Upper lobe of right lung (tissue), 1 donor: ENCODE results near the gene PLCE1. TPM values are rescaled to one million over a fixed set of nuclear protein-coding genes. Genes with fewer than 3 reads are reported as not detected.

Source experiments
- ATAC-seq: fragments of 200-7000 bp; cut with Tn5 transposase; one replicate; pipeline ENCODE4 v1.9.1; 2020; ENCODE audit warnings: mild to moderate bottlenecking, moderate library complexity
- DNase-seq: peaks from one replicate; pipeline ENCODE4 v3.0.0-alpha.2; 2020
- H3K27ac ChIP-seq: fragments of 200-600 bp; one replicate; pipeline ENCODE4 v1.8.0; 2022
- H3K27me3 ChIP-seq: fragments of 200-600 bp; one replicate; pipeline ENCODE4 v1.8.0; 2022; ENCODE audit warnings: mild to moderate bottlenecking
- H3K36me3 ChIP-seq: fragments of 200-600 bp; one replicate; pipeline ENCODE4 v1.8.0; 2022
- H3K4me1 ChIP-seq: fragments of 200-600 bp; one replicate; pipeline ENCODE4 v1.8.0; 2022
- H3K4me3 ChIP-seq: fragments of 200-600 bp; one replicate; pipeline ENCODE4 v1.8.0; 2022; ENCODE audit warnings: mild to moderate bottlenecking
- H3K9me3 ChIP-seq: fragments of 200-600 bp; one replicate; pipeline ENCODE4 v1.8.0; 2022
- CTCF ChIP-seq: fragments of 200-600 bp; IDR thresholded peaks from one replicate; pipeline ENCODE4 v1.8.0; 2022; ENCODE audit warnings: antibody characterized with exemption
- intact Hi-C: fragments of 100-400 bp; cut with DNase I; formaldehyde crosslinking; loops from one replicate; pipeline ENCODE4 v1.11.0; 2022
- total RNA-seq: library from RNA; stranded (reverse); fragmentation: NEBNext Ultra II Directional; extraction: Animal tissue kit (Norgen Biotek cat#: 25700); gene quantifications from one replicate; pipeline ENCODE4 v1.2.1, GENCODE V29; 2021
- donor health status: DM: no; HTN: yes; CAD: no; lungs with severe emphysema.

PLCE1 gene
- total RNA-seq, 1 donor from 2014 or later, result 14.3 TPM

- no peak overlapping the region for H3K27ac ChIP-seq
- no peak for DNase-seq
- TF ChIP-seq CTCF, result no peak
- H3K4me3 ChIP-seq, result no peak overlapping the region
- no peaks in the 10 kb centered on the region for H3K9me3 ChIP-seq
- intact Hi-C loops, result no loop called here
- ATAC-seq, result no peak
- H3K27me3 ChIP-seq, result no peaks in the 10 kb centered on the region
- no peaks in the 10 kb centered on the region for H3K36me3 ChIP-seq
- no peaks in the 10 kb centered on the region for H3K4me1 ChIP-seq
These were observed 42.4 kb downstream of the PLCE1 start for GRCh38 chr10:94035982-94036765.

GRCh38 chr10:94036766-94037033 is 43.0 kb downstream of the PLCE1 start:
- no peak overlapping the region for H3K27ac ChIP-seq
- H3K36me3 ChIP-seq, result no peaks in the 10 kb centered on the region
- no peak overlapping the region for H3K4me3 ChIP-seq
- no peak for TF ChIP-seq CTCF
- ATAC-seq (no peak), DNase-seq (no peak)
- no peaks in the 10 kb centered on the region for H3K9me3 ChIP-seq
- no peaks in the 10 kb centered on the region for H3K27me3 ChIP-seq
- intact Hi-C loops, result no loop called here
- no peaks in the 10 kb centered on the region for H3K4me1 ChIP-seq

- ATAC-seq, result no peak
- intact Hi-C loops, result no loop called here
- H3K4me1 ChIP-seq, result no peaks in the 10 kb centered on the region
- no peaks in the 10 kb centered on the region for H3K27me3 ChIP-seq
- no peaks in the 10 kb centered on the region for H3K36me3 ChIP-seq
- TF ChIP-seq CTCF, result no peak
- no peaks in the 10 kb centered on the region for H3K9me3 ChIP-seq
- no peak overlapping the region for H3K27ac ChIP-seq
- DNase-seq, result no peak
- H3K4me3 ChIP-seq, result no peak overlapping the region
These were observed 43.6 kb downstream of the PLCE1 start for GRCh38 chr10:94037286-94037685.

GRCh38 chr10:94038024-94038423 is 44.3 kb downstream of the PLCE1 start:
- no peaks in the 10 kb centered on the region for H3K9me3 ChIP-seq
- no peaks in the 10 kb centered on the region for H3K36me3 ChIP-seq
- intact Hi-C loops, result no loop called here
- no peak for DNase-seq
- no peak overlapping the region for H3K4me3 ChIP-seq
- no peak for TF ChIP-seq CTCF
- H3K27ac ChIP-seq, result no peak overlapping the region
- H3K27me3 ChIP-seq, result no peaks in the 10 kb centered on the region
- ATAC-seq, result no peak
- no peaks in the 10 kb centered on the region for H3K4me1 ChIP-seq

GRCh38 chr10:94041206-94041605 is 47.5 kb downstream of the PLCE1 start:
- no peak for TF ChIP-seq CTCF
- Histone ChIP-seq H3K4me3 (no peak overlapping the region), H3K36me3 (no peaks in the 10 kb centered on the region), H3K27me3 (no peaks in the 10 kb centered on the region), H3K27ac (no peak overlapping the region), H3K9me3 (no peaks in the 10 kb centered on the region), H3K4me1 (no peaks in the 10 kb centered on the region)
- DNase-seq (no peak), ATAC-seq (no peak)
- intact Hi-C loops, result no loop called here
